ENCODE measurements around the gene KRT15. TPM values are rescaled to one million over a fixed set of nuclear protein-coding genes. Genes with fewer than 3 reads are reported as not detected.

The KRT15 gene
- total RNA-seq (2014; rRNA removed; shearing (Covaris generic)): 0.52 and 0.59 TPM in 2 replicates

DNA sequence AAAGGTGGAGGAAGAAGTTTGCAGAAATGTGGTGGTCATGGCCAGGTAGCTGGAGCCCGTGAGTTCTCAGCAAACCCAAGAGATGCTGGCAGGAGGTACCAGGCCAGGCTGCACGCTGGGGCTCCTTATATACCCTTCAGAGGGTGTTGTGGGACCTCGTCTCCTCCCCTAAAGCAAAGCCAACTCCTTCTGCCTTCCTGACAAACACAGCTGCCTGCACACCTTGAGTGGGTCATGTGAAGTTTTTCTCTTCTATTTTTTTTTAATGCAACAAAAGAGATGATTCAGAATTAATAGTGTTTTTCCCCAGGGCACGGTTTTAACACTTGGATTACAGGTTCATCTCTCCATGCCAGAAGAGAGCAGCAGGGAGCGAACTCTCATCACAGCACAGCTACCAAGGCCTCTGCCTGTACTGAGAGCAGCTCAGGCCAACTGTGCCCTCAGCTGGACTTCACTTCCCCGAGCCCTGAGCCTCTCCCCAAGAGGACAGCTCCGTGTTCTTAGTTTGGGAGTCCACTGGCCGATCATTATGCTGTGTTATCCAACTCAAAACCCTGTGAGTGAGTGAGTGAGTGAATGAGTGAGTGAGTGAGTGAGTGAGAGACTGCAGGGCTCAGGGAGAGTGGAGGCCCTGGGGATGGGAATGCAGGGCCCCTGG, at the start of gene KRT15:
TSS of gene KRT15 (minus strand) at position 102 of the 661 bp plus-strand sequence. CDS start at position 39, 63 bp downstream.
- Histone ChIP-seq H3K4me3 (ENCODE audit: insufficient read depth, low read depth, low read length) (no peak within 1 kb of the TSS), H3K27me3 (ENCODE audit: control insufficient read depth, insufficient read depth, low read length) (no peaks in the 10 kb centered on the region), H3K36me3 (replicated peaks; ENCODE audit: control insufficient read depth, insufficient read depth, low read length) (no peaks in the 10 kb centered on the region; the same call in 1 of the 2 replicates)
- DNase-seq: no peak

DNA sequence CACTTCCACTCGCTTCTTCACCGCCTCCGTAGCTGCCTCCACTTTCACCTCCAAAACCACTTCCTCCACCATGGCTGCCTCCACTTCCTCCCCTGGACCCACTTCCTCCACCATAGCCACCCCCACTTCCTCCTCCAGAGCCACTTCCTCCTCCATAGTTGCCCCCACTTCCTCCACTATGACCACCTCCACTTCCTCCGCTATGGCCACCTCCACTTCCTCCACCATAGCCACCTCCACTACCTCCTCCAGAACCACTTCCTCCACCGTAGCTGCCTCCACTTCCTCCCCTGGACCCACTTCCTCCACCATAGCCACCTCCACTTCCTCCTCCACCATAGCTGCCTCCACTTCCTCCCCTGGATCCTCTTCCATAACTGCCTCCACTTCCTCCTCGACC, 48.6 kb upstream of the KRT15 start:
- DNase-seq: no peak
- H3K4me3 ChIP-seq (ENCODE audit: insufficient read depth, low read depth, low read length): no peak overlapping the region
- H3K36me3 ChIP-seq (replicated peaks; ENCODE audit: control insufficient read depth, insufficient read depth, low read length): no peaks in the 10 kb centered on the region
- H3K27me3 ChIP-seq (ENCODE audit: control insufficient read depth, insufficient read depth, low read length): no peaks in the 10 kb centered on the region; the same call in 1 of the 2 replicates

DNA sequence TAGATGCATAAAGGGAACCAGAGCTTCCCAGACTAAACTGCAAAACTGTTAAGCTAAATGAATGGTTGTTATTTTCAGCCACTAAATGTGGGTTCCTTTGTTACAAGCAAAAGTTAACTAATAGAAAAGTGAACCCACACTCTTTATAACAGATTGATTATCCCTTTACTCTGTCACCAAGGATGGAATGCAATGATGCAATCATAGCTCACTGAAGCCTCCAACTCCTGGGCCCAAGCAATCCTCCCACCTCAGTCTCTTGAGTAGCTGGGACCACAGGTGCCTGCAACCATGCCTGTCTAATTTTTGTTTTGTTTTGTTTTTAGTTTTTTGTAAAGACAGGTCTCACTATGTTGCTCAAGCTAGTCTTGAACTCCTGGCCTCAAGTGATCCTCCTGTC, 46.6 kb upstream of the KRT15 start:
- DNase-seq: no peak
- Histone ChIP-seq H3K4me3 (ENCODE audit: insufficient read depth, low read depth, low read length) (no peak overlapping the region), H3K36me3 (replicated peaks; ENCODE audit: control insufficient read depth, insufficient read depth, low read length) (no peaks in the 10 kb centered on the region), H3K27me3 (ENCODE audit: control insufficient read depth, insufficient read depth, low read length) (no peaks in the 10 kb centered on the region; the same call in 1 of the 2 replicates)

DNA sequence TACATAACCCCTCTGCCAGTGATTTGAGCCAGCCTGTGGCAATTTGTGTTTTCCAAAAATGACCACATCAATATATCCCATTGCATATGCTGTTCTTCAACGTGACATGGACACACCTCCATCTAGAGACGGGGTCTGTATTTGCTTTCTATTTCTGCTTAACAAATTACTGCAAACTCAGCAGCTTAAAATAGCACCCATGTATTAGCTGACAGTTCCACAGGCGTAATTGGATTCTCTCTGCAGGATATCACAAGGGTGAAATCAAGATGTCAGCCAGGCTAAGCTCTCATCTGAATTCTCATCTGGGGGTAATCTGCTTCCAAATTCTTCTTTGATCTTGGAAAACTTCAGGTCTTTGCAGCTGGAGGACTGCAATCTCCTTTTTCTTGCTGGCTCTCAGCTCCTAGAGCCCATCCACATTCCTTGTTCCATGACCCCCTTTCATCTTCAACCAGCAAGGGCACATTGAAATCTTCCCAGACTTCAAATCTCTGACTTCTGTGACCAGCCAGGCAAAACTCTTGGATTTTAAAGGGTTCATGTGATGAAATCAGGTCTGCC, 45.0 kb upstream of the KRT15 start:
- no peak overlapping the region for H3K4me3 ChIP-seq (ENCODE audit: insufficient read depth, low read depth, low read length)
- H3K27me3 ChIP-seq (ENCODE audit: control insufficient read depth, insufficient read depth, low read length): no peaks in the 10 kb centered on the region
- no peak for DNase-seq
- no peaks in the 10 kb centered on the region for H3K36me3 ChIP-seq (replicated peaks; ENCODE audit: control insufficient read depth, insufficient read depth, low read length)

DNA sequence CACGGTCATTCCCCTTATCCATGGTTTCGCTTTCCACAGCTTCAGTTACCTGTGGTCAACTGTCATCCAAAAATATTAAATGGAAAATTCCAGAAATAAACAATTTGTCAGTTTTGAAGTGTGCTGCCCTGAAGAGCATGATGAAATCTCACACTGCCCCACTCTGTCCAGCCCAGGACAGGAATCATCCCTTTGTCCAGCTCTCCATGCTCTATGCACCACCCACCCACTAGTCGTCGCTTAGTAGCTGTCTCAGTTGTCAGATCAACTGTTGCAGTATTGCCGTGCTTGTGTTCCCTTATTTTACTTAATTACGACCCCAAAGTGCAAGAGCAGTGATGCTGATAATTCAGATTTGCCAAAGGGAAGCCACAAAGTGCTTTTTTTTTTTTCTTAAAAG, 42.9 kb upstream of the KRT15 start:
- DNase-seq: no peak
- Histone ChIP-seq H3K4me3 (ENCODE audit: insufficient read depth, low read depth, low read length) (no peak overlapping the region), H3K36me3 (replicated peaks; ENCODE audit: control insufficient read depth, insufficient read depth, low read length) (no peaks in the 10 kb centered on the region), H3K27me3 (ENCODE audit: control insufficient read depth, insufficient read depth, low read length) (no peaks in the 10 kb centered on the region)

DNA sequence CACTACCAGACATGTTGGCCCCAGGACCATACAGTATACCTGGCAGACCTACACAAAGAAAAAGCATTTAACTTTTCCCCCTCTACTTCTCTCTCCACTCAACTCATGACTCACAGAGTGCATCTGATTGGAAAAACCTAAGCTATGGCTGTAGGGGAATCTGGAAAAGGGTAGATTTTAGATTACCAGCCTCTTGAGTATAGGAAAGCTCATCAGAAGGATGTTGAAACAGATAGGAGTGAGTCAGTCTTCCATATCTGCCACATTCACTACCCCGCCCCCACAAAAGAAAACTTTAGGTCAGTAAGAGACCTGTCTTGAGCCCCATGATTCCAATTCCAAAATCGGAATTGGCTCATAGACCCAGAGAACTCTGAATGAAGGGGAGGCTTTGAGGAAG, 40.9 kb upstream of the KRT15 start:
- no peaks in the 10 kb centered on the region for H3K27me3 ChIP-seq (ENCODE audit: control insufficient read depth, insufficient read depth, low read length)
- H3K4me3 ChIP-seq (ENCODE audit: insufficient read depth, low read depth, low read length): no peak overlapping the region
- DNase-seq: no peak
- no peaks in the 10 kb centered on the region for H3K36me3 ChIP-seq (replicated peaks; ENCODE audit: control insufficient read depth, insufficient read depth, low read length)

DNA sequence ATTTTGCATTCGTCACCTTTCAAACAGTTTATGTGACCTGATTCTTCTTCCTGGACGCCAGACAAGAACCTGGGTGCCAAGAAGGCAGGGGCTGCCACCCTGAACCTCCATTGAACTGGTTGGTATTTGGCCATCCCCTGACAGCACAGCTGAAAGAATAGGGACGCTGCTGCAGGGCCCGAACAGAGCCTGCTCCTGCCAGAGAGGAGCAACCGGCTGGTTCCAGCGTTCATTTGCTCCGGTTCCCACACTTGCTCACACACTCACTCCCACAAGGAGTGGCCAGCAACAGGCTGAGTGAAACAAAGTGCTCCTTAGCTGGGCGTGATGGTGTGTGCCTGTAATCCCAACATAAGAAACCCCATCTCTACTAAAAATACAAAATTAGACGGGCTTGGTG, 38.2 kb upstream of the KRT15 start:
- DNase-seq: no peak
- Histone ChIP-seq H3K4me3 (ENCODE audit: insufficient read depth, low read depth, low read length) (no peak overlapping the region), H3K27me3 (ENCODE audit: control insufficient read depth, insufficient read depth, low read length) (no peaks in the 10 kb centered on the region), H3K36me3 (replicated peaks; ENCODE audit: control insufficient read depth, insufficient read depth, low read length) (no peaks in the 10 kb centered on the region)

DNA sequence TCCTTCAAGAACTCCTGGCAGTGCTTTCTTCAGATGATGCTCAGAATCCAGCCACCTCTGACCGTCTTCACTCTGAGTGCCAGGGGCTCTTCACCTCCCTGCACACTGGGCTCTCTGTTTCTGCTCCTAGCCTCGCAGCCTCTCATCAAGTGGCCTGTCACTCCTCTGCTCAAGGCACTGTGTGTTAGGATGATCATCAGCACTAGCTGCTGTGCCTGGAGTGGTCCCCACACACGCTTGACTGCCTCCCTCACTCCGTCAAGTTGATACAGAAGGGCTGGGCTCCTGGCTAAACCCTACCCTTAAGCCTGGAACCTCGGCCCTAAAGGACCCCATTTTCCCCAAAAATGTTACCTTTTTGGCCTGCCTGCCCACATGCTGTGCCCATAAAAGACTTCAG, 37.6 kb upstream of the KRT15 start:
- no peak for DNase-seq
- Histone ChIP-seq H3K4me3 (ENCODE audit: insufficient read depth, low read depth, low read length) (no peak overlapping the region), H3K27me3 (ENCODE audit: control insufficient read depth, insufficient read depth, low read length) (no peaks in the 10 kb centered on the region), H3K36me3 (replicated peaks; ENCODE audit: control insufficient read depth, insufficient read depth, low read length) (no peaks in the 10 kb centered on the region)

DNA sequence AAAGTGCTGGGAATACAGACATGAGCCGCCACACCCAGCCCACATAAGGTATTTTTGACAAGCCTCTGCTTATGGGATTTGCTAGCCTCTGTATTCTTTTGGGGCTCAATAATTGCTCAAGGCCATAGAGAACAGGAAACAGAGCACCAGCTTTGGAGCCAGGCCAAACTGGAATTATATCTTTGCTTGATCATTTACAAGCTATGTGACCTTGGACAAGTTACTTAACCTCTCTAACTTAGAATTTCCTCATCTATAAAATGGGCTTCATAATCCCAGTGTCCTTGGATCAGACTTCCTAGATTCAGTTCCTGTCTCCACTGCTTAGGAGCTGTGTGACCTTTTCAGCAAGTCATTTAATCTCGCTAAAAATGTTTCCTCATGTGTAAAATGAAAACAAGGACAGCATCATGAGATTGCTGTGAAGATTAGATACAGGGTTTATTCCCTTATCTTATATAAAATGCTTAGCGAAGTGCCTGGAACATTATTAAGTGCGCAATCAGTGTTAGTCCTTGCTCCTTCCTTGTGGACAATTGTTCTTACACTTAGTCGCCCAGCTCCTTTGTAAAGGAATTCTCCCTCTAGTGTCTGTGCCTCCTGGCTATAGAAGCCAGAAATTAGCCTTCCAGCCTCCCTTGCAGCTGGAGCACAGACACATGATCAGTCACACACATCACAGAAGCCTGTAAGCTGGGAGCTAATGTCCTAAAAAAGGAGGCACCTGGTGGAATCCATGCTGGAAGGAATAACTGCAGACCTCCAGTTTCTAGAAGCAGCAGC, 36.6 kb upstream of the KRT15 start:
- no peak for DNase-seq
- H3K36me3 ChIP-seq (replicated peaks; ENCODE audit: control insufficient read depth, insufficient read depth, low read length): no peaks in the 10 kb centered on the region

DNA sequence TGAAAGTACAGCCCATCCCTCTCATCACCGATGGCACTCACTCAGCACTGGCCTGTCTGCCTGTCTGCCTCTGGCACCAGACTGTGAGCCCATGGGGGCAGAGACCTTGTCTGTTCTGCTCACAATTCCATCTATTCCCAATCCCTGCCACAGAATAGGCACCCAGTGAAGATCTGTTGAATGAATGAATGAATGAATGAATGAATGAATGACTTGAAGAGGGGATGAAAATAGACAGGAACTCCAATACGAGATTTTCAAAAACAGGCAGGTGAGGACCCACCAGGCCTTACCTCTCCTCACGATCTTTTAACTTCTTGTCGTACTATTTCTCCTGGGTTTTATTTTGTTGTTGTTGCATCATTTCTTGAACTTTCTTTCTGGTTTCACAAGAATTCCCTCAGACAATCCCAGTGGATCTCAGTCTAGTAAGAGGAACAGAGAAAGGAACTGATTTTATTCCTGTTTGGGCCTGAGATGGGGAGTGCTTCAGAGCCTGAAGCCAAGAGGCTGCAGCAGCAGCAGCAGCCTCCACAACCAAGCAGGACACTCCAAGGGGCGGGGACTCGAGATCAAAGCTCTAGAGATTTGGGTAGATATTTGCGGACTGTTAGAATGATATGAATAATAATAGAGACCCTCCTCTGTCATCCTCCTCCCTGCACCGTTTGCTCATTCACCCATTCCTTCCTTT, 35.4 kb upstream of the KRT15 start:
- DNase-seq: no peak
- Histone ChIP-seq H3K36me3 (replicated peaks; ENCODE audit: control insufficient read depth, insufficient read depth, low read length) (no peaks in the 10 kb centered on the region), H3K4me3 (ENCODE audit: insufficient read depth, low read depth, low read length) (no peak overlapping the region), H3K27me3 (ENCODE audit: control insufficient read depth, insufficient read depth, low read length) (no peaks in the 10 kb centered on the region)

More for the DNA sequence above, 36.6 kb upstream of the KRT15 start:
- no peaks in the 10 kb centered on the region for H3K27me3 ChIP-seq (ENCODE audit: control insufficient read depth, insufficient read depth, low read length)
- H3K4me3 ChIP-seq (ENCODE audit: insufficient read depth, low read depth, low read length): no peak overlapping the region

DNA sequence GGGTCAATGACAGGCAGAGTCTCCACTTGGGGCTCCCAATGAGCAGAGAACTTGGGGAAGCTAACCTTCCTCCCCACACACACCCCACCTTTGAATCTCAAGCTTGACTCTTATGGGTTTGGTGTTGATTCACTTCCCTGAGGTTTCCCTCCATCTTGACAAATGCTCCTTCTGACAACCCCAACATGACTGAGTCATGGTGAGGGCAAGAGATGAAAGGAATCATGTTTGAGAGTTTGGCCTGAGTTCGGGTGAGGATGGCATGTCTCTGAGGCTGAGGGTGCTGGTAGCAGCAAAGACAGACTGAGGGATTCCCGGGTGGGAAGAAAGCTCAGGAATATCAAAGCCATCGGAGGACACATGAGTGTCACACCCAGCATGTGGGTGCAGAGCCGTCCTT, 34.5 kb upstream of the KRT15 start:
- Histone ChIP-seq H3K36me3 (replicated peaks; ENCODE audit: control insufficient read depth, insufficient read depth, low read length) (no peaks in the 10 kb centered on the region), H3K27me3 (ENCODE audit: control insufficient read depth, insufficient read depth, low read length) (peaks cover 3% of the 10 kb centered on the region), H3K4me3 (ENCODE audit: insufficient read depth, low read depth, low read length) (no peak overlapping the region)
- no peak for DNase-seq

DNA sequence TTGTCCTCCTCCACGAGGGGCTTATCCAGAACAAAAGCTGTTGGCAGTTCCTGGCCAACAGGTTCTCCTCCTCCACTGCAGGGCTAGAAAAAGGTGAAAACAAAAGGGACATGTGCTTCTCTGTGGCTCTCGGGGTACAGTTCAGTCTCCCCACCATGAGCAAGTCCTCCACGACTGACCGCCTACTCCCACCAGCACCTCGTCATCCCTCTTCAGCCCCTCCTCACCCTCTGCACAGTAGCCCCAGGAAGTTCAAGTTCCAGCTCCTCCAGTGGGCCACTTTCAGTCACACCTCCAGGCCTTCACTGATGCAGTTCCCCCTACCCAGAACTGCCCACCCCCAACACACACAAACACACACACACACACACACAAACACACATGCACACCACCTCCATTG, 33.8 kb upstream of the KRT15 start:
- Histone ChIP-seq H3K36me3 (replicated peaks; ENCODE audit: control insufficient read depth, insufficient read depth, low read length) (no peaks in the 10 kb centered on the region), H3K27me3 (ENCODE audit: control insufficient read depth, insufficient read depth, low read length) (peaks cover 5% of the 10 kb centered on the region), H3K4me3 (ENCODE audit: insufficient read depth, low read depth, low read length) (no peak overlapping the region)
- DNase-seq: no peak

DNA sequence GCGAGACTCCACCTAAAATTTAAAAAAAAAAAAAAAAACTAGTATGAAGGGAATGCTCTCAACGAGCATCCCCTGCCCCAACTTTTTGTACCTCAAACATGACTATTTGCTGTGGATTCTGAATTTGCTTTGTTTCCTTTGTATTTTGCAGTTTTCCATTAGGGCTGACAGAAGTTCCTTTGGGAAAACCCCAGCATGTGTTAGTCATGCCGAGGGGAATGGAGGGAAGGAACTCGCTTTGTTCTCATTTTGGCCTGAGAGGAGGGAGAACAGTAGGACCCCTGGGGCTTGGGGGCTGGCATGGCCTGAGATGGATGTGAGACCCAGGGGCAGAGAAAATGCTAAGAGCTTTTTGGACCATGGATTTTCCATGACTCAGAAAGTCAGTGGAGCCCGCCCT, 32.7 kb upstream of the KRT15 start:
- no peak overlapping the region for H3K4me3 ChIP-seq (ENCODE audit: insufficient read depth, low read depth, low read length)
- DNase-seq: no peak
- no peaks in the 10 kb centered on the region for H3K36me3 ChIP-seq (replicated peaks; ENCODE audit: control insufficient read depth, insufficient read depth, low read length)
- H3K27me3 ChIP-seq (ENCODE audit: control insufficient read depth, insufficient read depth, low read length): peaks cover 5% of the 10 kb centered on the region

DNA sequence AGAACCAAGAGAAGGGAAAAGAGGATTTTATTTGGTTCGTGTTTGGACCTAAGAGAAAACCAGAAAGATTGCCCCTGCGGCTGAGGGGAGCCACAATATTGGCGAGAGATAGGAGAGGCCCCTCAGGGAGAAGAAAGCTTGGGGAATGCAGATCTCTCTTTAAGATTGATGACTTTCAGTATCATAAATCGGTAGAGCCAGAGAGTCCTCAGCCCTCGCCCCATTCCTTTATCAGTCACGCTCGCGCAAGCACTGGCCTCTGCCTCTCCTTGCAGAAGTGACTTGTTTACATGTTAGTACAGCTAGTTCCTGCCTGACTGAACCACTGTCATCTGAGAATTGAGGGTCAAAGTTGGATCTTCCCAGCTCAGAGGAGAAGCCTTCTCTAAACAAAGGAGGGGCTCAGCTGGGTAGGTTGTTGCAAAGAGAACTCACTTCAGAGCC, 30.9 kb upstream of the KRT15 start:
- no peak for DNase-seq
- Histone ChIP-seq H3K36me3 (replicated peaks; ENCODE audit: control insufficient read depth, insufficient read depth, low read length) (no peaks in the 10 kb centered on the region), H3K4me3 (ENCODE audit: insufficient read depth, low read depth, low read length) (no peak overlapping the region), H3K27me3 (ENCODE audit: control insufficient read depth, insufficient read depth, low read length) (peaks cover 5% of the 10 kb centered on the region)

Measured in H7 (cell line).